Measurements from ENCODE around the gene ASB6.

GRCh38 chr9:129644365-129644764 lies 2.4 kb upstream of the ASB6 start:
- TF ChIP-seq CTCF (IDR thresholded peaks at IDR 0.05): no peak
- TF ChIP-seq POLR2A (IDR thresholded peaks at IDR 0.05): no peak

Measured in thyroid gland (tissue), 4 donors.